Skin epidermis (tissue), 12 donors: Measurements from ENCODE around the gene BRMS1.
"Not testable (repeated sequence)": the region's sequence is repeated elsewhere in the genome, so short reads cannot be mapped to it uniquely, and the experiment has no call there.

Experiments used
- H3K27ac ChIP-seq, 21 experiments: fragments of 200-600 bp; sonication (generic) in 11 of 21; one replicate each; pipeline ENCODE4 v1.5.0; 2020; ENCODE audit warnings: mild to moderate bottlenecking in 3 of 21, inconsistent platforms in 2 of 21, moderate library complexity in 2 of 21
- H3K4me3 ChIP-seq, 7 experiments: fragments of 200-600 bp; sonication (generic) in 2 of 7; one replicate each; pipeline ENCODE4 v1.5.0; 2020; ENCODE audit warnings: inconsistent platforms in 2 of 7, mild to moderate bottlenecking in 2 of 7, moderate library complexity in 1 of 7

The BRMS1 gene

GRCh38 chr11:66363805-66364535, 19.1 kb upstream of the BRMS1 start:
- Histone ChIP-seq H3K27ac (no peak overlapping the region), H3K4me3 (no peak overlapping the region)

DNA sequence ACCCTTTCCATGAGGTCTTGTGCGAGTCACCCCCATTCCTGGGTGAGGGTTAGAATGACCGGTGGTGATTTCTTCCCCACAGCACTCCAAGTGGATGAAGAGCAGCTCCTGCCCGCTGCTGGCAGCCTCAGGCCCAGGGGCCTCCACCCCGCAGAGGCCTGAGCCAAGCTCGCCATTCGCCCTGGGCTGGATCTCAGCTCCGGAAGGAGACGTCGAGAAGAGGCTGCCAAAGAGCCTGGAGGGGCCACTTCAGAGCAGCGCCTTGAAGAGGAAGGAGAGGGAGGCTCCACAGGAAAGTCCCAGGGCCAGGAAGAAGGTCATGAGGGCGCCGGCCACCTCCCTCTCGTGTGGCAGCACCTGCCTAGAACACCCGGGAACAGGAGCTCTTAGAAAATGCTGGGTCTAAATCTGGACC, 18.3 kb upstream of the BRMS1 start:
- H3K27ac ChIP-seq: no peak overlapping the region
- no peak overlapping the region for H3K4me3 ChIP-seq

DNA sequence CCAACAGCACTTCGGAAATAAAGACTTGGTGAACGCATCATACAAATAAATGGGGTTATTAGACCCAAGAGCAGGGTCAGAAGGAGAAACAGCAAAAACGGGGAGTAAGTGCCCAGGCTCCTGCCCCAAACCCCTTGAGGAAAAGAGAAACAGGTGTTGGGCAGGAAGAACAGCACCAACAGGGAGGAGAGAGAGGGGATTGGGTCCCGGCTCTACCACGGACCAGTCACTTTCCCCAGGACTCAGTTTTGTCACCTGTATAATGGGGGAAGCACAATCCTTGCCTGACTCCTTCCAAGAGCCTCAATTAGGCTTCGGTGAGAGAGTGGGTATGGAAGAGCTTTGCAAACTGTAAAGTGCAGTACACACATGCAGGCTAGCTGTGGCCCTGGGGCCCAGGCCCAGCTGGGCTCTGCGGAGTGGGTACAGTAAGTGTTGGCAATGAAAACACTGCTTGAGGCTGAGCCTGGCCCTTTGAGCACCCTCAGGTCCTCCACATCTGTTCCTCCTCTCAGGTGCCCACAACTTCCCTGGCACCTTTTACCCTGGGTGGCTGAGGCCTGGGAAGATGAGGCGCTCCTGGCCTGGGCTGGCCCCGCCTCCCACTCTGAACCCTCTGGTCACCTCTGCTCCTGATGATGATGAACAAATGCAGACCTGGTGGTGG, 17.7 kb upstream of the BRMS1 start:
- Histone ChIP-seq H3K27ac (no peak overlapping the region), H3K4me3 (no peak overlapping the region)

DNA sequence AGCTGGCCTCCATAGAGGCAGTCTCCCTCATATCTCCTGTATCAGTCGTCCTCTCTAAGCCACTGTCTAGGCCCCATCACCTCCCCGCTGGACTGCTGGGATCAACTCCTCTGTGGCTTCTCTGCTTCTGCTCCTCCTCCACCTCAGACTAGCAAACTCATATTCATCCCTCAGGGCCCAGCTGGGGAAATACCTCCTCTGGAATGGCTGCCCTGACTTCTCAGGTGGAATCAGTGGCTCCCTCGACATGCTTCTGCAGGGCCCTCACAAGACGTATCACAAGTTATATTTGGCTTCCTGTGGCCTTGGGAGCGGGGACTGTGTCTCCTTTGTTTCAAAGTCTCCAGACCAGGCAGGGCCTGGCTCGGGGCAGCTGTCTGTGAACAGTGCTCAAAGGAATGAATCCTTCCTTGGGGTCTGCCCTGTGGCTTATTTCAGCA, 16.6 kb upstream of the BRMS1 start:
- H3K27ac ChIP-seq: no peak overlapping the region
- H3K4me3 ChIP-seq: no peak overlapping the region

- Histone ChIP-seq H3K27ac (no peak overlapping the region), H3K4me3 (no peak overlapping the region)
Measured at GRCh38 chr11:66360406-66361073, 15.6 kb upstream of the BRMS1 start.

DNA sequence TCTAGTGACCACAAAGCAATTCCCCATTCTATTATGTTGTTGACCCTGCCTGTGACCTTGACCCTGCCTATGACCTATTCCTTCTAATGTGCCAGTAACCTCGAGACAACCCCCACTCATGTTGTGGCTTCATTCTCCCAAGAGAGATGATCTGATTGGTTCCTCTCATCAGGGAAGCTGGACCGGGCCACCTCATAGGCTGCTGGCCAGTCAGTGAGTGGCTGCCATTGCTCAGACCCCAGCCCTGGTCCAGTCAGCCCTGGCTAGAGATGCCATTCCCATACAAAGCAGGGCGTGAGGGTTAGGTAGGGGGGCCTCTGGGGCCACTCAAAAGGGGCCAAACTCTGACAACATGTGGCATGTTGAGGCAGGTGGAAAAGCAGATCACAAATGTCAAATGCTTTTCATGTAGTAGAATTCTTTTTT, 14.8 kb upstream of the BRMS1 start:
- Histone ChIP-seq H3K4me3 (no peak overlapping the region), H3K27ac (no peak overlapping the region)

GRCh38 chr11:66350560-66351235, 5.8 kb upstream of the BRMS1 start:
- not testable (repeated sequence) for H3K4me3 ChIP-seq, H3K27ac ChIP-seq

DNA sequence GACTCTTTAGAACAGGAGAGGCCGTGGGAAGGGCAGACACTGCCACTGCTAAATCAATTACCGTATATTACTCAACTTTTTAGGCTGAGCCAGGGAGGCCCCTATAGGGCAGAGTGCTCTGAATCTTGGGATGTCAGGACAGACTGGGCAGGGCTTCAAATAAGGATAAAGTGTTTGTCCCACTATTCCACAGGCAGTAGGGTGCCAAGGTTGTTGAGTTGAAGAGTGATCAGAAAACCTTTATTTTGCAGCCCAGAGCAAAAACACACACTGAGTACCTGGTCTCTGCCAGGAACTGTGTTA, 4.1 kb upstream of the BRMS1 start:
- Histone ChIP-seq H3K27ac (peak overlapping the region in 3 of 21 experiments; percentile 13 to 56 (median 16)), H3K4me3 (no peak overlapping the region)

- Histone ChIP-seq H3K4me3 (peak within 1 kb of the TSS; percentile 61 to 81 (median 73)), H3K27ac (peak within 1 kb of the TSS; percentile 52 to 94 (median 85))
Measured at GRCh38 chr11:66347425-66348276, 2.7 kb upstream of the BRMS1 start, which contains the start of gene B4GAT1. Gene B4GAT1 (minus strand): TSS chr11:66347629. CDS start chr11:66347545, 84 bp downstream.

- H3K4me3 ChIP-seq: peak overlapping the region; percentile 61 to 81 (median 73)
- peak overlapping the region in 20 of 21 experiments; percentile 32 to 94 (median 85) for H3K27ac ChIP-seq
Measured at GRCh38 chr11:66346476-66347424, 1.8 kb upstream of the BRMS1 start.

DNA sequence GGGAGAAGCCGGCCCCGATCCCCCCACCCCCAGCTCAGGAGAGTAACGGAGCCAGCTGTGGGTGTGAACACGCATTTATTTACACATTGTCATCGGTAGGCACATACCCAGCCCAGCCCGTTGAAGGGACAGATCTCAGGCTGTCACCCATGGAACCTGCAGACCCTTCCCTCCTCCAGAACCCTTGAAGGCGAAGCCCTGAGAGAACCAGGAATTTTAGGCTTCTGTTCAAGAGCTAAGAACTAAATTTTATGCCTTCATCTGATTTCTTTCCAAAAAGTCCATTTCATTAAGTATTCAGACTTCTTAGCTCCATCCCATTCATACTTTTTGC, 379 bp upstream of the BRMS1 start:
- H3K27ac ChIP-seq: peak overlapping the region in 20 of 21 experiments; percentile 67 to 94 (median 84)
- H3K4me3 ChIP-seq: peak overlapping the region; percentile 80 to 98 (median 85)

DNA sequence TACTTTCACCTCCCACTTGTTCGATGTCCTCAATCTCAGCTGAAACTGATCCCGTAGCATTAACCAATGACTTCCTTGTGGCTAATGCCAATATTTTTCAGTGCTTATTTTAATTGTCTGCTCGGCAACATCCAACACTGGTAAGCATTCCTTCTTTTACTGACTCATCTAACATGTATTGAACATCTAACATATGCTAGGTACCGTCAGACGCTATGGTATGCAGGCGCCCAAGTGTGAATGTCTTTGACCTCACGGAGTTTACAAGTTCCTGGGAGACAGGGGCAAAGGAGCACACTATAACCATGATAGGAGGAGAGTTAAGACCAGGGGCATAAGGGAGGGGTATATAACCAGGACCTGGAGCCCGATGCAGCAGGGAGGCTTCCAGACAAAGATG, 1.7 kb downstream of the BRMS1 start:
- H3K4me3 ChIP-seq: no peak overlapping the region

DNA sequence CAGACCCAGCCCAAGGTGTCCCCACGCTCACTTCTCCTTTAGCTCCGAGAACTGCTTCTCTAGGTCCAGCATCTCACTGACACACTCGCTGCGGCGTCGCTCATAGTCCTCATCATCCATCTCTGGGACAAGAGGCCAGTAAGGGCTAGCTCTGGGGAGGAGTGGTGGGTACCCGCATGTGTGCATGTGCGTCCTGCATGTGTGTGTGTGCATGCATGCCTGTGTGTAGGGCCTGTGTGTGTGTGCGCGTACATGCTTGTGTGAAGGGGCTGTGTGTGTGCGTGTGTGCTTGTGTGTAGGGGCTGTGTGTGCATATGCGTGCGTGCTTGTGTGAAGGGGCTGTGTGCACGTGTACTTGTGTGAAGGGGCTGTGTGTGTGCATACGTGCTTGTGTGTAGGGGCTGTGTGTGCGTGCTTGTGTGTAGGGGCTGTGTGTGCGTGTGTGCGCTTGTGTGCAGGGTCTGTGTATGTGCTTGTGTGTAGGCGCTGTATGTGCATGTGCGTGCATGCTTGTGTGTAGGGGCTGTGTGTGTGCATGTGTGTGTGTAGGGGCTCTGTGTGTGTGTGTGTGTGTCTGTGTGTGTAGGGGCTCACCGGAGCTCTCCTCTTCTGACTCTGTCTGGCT, 3.3 kb downstream of the BRMS1 start:
- Histone ChIP-seq H3K27ac (no peak overlapping the region), H3K4me3 (no peak overlapping the region)

More for the DNA sequence above, 1.7 kb downstream of the BRMS1 start:
- no peak overlapping the region for H3K27ac ChIP-seq

GRCh38 chr11:66340596-66341501, 4.1 kb downstream of the BRMS1 start:
- peak overlapping the region in 1 of 21 experiments; percentile 27 for H3K27ac ChIP-seq
- H3K4me3 ChIP-seq: no peak overlapping the region

GRCh38 chr11:66339686-66340483, 5.0 kb downstream of the BRMS1 start:
- Histone ChIP-seq H3K4me3 (no peak overlapping the region), H3K27ac (peak overlapping the region in 11 of 21 experiments; percentile 37 to 96 (median 58))

DNA sequence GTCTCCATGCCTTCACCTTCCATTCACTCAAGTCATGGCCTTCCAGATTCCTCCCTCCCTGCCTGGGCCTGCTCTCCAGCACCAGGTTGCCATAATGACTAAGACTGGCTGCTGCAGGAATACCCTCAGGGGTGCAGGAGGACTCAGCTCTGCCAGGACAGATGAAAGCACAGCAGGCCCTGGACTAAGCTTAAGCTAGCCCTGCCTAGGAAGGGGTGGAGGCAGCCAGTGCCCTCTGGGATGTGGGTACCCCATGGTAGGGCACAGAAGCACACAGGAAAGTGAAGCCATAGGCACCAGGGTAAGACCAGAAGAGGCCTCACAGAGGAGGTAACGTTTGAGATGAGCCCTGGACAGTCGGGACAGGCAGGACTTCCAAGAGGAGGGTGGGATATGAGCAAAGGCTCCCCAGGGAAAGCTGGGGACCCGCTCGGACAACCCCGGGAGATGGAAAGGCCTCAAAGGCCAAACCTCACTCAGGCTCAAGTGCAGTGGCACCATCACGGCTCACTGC, 5.7 kb downstream of the BRMS1 start:
- Histone ChIP-seq H3K4me3 (no peak overlapping the region), H3K27ac (peak overlapping the region in 13 of 21 experiments; percentile 39 to 96 (median 90))
